ENCODE data around the gene ATG16L1.

DNA sequence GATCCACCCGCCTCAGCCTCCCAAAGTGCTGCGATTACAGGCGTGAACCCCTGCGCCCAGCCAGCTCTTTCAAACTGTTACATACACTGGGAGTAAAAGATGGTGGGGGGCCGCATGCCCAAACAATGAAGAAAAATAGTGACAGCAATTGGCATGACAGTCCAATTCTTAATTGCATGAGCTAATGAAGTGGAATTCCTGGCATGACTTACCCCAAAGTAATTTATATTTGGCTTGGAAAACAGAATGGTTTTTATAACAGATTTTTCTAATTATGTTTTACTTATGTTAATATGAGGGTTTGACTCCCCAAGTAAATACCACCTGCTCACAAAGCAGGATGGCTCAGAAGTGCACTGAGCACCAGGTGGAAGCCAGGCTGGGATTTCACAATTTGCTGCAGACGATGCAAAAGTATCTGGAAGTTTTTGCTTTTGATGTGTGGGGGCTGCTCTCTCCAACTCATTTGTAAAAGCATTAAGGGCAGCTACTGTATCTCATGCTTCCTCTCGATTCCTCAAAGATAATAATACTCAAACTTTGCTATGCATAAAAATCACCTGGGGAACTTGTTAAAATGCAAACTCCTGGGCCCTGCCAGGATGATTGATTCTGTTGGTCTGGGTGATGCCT, 24.0 kb upstream of the ATG16L1 start:
- no peak for TF ChIP-seq EZH2 (IDR thresholded peaks at IDR 0.05; ENCODE audit: low read length, missing control alignments)
- TF ChIP-seq, protein P1, sequence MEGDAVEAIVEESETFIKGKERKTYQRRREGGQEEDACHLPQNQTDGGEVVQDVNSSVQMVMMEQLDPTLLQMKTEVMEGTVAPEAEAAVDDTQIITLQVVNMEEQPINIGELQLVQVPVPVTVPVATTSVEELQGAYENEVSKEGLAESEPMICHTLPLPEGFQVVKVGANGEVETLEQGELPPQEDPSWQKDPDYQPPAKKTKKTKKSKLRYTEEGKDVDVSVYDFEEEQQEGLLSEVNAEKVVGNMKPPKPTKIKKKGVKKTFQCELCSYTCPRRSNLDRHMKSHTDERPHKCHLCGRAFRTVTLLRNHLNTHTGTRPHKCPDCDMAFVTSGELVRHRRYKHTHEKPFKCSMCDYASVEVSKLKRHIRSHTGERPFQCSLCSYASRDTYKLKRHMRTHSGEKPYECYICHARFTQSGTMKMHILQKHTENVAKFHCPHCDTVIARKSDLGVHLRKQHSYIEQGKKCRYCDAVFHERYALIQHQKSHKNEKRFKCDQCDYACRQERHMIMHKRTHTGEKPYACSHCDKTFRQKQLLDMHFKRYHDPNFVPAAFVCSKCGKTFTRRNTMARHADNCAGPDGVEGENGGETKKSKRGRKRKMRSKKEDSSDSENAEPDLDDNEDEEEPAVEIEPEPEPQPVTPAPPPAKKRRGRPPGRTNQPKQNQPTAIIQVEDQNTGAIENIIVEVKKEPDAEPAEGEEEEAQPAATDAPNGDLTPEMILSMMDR (conservative IDR thresholded peaks at IDR 0.05 in 1 of 2, IDR thresholded peaks at IDR 0.05 in 1 of 2; ENCODE audit: low read depth in 1 of 2, low read length in 2 of 2) = no peak

Measured in fibroblast of lung (primary cell).